Heart left ventricle (tissue), 13 donors: ENCODE data around the gene POLD1.

Source experiments
- POLR2A ChIP-seq, 2 donors: fragments of 450-650 bp; IDR thresholded peaks; one replicate each; pipeline ENCODE4 v1.6.1; 2017; ENCODE audit warnings: antibody characterized with exemption in 2 of 2, mild to moderate bottlenecking in 2 of 2, moderate library complexity in 2 of 2
- TF ChIP-seq, protein P1 (sequence below), 12 donors: fragments of 200-600 bp; sonication (generic) in 4 of 12; IDR thresholded peaks; one replicate each; pipeline versions ENCODE4 v1.5.0 to v1.8.0; 2018 to 2022; ENCODE audit warnings: antibody characterized with exemption in 12 of 12, mild to moderate bottlenecking in 5 of 12
- donor health status: ischemic (EF 13 %, LVEDD 7.1; RV severe dilation, severe dysfunction).
- donor health status: DM: no; HTN: yes; CAD: no.
- donor health status: DM: no; HTN: no; CAD: no.
- donor health status: ischemic (EF 25% LVEDD 6.9; RV normal size, moderate dysfunction).
- donor health status: ischemic (EF 25% LVEDD 5.7; RV mildly dilated, moderate dysfunction).
- donor health status: ischemic (EF 35%, LVEDD 5.7; RV mildly dilated, moderate dysfunction).
- donor health status: nonischemic (EF 11% LVEDD 7.7; RV severe dilation, severe dysfunction).
- donor health status: DM: yes; HTN: yes; CAD: no.
- donor health status: PGD.
- donor health status: ischemic (EF 29% LVEDD 5.4; RV normal size, mild dysfunction).
- donor health status: nonischemic (EF 23%, LVEDD 6.1; RV moderate dilation, normal function).

DNA sequence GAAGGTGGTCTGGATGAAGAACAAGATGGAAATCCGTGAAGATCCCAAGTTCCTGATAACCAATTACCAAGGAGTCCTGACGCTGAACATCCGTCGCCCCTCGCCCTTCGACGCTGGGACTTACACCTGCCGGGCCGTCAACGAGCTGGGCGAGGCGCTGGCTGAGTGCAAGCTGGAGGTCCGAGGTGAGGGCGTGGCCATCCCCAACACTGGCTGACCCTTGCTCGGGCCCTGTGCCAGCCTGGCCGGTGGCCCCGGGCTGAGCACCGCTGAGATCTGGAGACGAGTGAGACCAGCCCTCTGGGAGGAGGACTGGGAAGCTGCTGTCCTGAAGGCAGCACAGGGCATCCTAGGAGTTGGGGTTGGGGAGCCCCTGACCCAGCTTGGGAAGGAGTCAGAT lies 80.2 kb downstream of the POLD1 start:
- TF ChIP-seq POLR2A (IDR thresholded peaks at IDR 0.05), result no peak
- TF ChIP-seq, protein P1, sequence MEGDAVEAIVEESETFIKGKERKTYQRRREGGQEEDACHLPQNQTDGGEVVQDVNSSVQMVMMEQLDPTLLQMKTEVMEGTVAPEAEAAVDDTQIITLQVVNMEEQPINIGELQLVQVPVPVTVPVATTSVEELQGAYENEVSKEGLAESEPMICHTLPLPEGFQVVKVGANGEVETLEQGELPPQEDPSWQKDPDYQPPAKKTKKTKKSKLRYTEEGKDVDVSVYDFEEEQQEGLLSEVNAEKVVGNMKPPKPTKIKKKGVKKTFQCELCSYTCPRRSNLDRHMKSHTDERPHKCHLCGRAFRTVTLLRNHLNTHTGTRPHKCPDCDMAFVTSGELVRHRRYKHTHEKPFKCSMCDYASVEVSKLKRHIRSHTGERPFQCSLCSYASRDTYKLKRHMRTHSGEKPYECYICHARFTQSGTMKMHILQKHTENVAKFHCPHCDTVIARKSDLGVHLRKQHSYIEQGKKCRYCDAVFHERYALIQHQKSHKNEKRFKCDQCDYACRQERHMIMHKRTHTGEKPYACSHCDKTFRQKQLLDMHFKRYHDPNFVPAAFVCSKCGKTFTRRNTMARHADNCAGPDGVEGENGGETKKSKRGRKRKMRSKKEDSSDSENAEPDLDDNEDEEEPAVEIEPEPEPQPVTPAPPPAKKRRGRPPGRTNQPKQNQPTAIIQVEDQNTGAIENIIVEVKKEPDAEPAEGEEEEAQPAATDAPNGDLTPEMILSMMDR (IDR thresholded peaks at IDR 0.05), result no peak
